Inflammatory macrophage treated with lipopolysaccharide for 4 hours (primary cell): ENCODE results near the gene GINS2.

Experiments
- DNase-seq: peaks from one replicate; pipeline ENCODE4 v3.0.0-alpha.2; 2020

GINS2 gene

DNA sequence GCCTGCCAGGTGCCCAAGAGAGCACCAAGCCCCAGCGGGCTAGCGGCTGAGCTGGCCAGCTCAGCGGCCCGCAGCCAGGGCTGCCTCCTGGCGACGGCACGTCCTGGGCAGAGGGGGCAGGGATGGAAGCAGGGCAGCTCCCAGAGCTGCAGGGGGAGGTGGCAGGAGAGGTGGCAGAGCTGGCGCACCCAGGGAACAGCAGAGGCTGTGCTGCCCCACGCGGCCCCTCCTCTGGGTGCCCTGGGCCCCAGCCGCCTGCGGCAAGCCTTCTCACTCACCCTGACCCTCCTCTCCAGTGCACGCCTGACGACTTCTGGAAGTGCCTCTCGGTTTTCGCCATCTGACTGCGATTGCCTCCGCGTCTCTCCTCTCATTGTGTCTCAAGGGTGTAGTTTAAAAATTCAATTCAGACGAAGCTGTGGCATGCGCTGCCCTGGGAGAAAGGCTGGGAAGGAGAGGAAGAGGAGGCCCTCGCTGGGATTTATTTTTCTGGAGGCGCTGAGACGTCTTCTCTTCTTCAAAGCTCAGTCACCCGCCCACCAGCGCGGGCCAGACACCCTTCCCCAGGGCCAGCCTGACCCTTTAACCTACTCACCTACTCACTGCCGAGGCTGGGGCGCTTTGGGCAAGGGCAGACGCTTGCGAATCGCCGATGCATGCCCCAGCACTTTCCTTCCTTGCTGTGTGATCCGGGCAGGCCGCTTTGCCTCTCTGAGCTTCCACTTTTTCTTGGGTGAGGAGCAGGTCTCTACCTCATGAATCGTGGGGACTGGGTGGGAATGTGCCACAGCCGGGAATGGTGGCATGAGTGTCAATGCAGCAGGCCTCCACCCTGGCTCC is 50.7 kb downstream of the GINS2 start:
- no peak for DNase-seq

DNA sequence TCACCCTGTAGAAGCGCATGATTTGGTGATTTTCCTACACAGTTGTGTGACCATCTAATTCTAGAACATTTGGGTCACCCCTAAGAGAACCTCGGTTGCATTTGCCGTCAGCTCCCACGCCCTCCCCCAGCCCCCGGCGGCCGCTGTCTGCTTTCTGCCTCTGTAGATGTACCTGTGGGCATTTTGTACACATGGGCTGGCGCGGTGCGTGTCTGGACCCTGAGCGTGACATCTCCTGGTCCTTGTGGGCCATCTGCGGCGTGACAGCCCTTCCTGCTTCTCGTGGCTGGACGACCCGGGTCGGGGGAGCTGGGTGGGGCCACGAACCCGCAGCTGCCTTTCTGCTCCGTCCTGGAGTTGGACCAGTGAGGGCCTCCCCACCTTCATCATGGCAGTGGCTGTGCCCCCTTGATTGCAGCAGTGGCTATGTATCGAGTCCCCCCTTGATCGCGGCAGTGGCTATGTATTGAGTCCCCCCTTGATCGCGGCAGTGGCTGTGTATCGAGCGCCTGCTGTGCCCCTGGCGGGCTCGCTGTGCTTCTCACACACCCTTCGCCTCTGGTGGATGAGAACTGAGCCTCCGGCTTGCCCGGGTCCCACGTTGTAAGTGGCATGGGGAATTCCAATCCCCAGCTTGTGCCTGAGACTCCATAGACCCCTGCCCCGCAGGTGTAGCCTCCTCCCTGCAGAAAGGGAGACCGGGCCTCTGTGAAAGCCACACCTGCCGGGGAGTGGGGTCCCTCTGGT is 51.5 kb downstream of the GINS2 start:
- no peak for DNase-seq

DNA sequence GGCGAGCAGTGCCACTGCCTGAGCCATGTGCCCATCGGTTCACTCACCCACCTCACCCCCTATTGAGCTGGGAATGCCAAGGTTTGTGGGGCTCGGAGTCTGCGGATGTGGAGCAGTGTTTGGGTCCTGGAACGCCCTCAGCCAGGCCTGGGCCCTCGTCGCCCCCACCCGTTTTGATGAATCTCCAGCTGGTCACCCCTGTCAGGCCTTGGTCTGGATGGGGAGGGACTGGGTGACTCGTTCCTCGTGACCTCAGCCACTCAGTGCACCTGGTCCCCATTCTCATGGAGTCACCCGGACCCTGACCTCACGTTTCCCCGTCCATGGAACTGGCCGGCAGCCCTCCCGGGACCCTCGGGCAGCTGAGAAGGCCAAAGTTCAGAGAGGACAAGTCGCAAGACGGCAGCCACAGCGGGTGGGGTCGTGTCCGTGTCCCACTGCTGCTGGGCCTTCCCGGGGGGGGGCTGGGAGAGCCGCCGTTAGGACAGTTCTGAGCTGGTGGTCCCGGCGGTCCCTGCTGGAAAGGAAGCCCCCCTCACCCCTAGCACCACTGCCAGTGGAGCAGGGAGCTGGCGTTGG is 52.4 kb downstream of the GINS2 start:
- no peak for DNase-seq

DNA sequence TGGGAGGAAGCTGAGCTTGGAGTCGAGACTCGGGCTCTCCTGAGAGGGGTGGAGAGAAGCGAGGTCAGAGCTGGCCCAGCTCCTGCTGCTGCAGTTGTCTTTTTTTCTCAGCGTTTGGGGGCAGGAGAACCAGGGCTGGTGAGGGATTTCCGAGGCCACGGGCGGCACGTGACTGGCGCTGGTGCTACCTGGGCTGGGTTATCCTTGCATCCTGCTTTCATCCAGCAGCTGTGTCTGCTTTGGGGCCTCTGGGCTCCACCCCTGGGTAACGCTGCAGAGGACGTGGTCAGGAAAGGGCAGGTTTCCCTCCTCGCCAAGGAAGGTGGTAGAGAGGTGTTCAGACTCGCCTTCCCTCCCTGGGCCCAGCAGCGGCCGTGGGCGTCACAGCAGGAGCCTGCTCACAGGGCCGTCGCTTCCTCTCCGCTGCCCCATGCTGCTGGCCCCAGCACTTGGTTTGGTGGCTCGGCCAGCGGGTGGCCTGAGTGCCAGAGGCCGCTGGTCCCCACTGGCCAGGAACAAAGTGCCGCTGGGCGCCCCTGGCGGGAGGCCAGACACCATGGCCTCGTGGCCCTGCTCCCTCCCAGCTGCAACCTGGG is 53.1 kb downstream of the GINS2 start:
- DNase-seq, result no peak

DNA sequence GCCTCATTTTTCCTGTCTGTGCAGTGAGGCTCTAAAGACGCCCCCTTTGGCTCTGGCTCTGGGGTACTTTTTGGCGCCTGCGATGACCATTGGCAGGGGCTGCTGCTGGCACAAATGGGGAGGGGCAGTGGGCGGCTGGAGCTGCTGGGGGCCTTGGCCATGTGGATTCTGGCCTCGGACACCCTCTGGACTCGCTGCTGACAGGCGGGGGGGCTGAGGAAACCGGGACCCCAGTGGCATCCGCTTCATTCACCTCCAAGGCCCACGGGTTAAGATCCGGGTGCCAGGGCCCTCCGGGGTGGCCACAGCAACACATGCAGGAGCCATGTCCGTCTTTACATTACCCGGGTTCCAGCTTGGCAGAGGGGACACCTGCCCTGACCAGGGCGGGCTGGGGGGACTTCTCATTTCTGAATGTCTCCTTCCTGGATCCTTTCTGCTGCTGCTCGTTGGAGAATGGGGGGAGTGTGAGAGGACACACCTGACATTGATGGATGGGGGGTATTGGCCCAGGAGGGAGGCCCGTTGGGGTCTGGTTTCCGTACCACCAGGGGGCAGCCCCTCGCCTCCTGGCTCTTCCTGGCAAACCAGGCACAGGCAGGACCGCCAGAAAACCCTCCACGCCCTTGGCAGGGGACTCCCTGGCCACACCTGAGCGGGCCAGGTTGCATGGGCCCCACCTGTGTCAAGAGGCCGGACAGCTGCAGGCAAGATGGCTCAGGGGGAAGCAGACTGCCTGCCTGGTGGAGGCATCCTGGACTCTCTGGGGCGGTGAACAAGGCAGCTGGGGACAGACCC is 53.8 kb downstream of the GINS2 start:
- DNase-seq, result no peak

DNA sequence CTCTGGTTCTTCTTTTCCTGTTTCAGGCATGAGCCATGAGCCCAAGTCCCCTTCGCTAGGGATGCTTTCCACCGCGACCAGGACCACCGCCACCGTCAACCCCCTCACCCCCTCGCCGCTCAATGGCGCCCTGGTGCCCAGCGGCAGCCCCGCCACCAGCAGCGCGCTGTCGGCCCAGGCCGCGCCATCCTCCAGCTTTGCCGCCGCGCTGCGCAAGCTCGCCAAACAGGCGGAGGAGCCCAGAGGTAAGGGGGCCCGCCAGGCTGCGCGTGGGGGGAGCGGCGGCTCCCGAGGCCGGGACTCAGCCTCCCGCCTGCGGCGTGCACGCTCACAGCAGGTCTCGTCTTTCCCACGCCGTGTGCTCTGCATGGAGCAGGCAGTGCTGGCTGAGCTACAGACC is 54.9 kb downstream of the GINS2 start:
- no peak for DNase-seq

DNA sequence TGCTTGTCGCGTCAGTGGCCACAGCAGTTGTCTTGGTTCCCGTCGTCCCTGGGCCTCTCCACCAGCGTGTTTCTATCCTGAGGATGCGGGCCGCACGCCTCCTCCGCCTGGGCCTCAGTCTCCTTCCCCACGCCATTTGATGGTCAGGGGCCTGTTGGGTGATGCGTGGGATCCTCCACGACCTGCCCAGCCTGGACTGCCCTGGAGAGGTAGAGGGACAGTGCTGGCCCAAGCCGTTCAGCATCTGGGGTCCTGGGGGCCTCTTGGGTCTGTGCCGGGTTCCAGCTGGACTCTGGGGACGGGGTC is 55.4 kb downstream of the GINS2 start:
- no peak for DNase-seq

DNA sequence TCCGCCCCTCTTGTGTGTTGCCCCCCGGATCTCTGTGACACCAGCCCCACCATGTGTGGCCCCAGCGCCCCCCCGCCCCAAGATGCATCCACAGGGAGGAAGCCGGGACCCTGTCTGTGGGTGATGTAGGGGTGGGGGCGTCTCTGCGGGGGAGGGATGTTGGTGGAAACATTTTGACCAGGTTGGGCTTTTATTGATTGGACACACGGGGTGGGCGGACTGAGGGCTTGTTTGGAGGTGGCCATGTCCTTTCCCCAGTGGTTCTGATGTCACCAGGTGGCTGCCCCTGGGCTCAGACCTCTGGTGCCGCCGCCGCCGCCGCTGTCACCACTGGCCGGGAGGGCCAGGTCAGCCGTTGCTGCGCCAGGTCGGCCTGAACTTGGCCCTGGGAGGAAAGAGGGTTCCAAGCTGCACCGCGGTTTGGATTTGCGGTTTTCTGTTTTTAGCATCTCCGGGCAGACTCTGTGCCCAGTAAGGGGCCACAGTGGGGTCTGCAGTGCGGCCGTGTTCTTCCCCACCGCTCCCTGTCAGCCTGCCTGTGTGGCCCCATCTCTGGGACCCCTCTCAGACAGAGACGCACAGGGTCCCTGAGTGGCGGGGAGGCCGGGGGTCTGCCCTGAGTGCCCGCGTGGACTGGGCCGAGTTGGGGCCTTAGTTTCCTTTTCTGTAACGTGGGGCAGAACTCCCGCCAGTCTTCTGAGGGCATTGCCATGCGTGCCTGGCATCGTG is 55.9 kb downstream of the GINS2 start:
- no peak for DNase-seq

DNA sequence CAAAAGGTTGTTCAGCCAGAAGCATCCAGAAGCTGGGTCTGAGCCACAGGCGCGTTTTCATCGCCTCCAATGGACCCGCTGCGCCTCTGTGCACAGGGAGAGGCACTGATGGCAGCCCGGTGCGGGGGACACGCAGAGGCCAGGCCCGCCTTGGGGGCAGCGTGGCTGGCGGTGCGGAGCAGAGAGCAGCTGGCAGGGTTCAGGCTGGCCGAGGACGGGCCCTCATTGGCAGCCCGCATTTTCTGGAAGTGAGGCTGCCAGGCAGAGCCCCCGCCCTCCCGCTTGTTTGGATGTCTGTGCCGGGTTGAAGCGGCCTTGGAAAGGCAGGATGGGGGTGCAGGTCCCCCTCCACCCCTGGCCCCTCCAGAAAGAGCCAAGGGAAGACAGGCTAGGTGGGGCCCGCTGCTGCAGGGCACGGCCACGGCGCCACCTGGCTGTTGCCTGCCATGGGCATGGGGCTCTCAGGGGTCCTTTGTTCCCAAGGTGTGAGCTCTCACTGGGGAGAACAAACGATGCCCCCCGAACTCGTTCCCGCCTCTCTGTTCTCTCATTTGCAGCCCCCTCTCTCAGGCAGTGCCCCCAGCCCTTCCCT is 56.9 kb downstream of the GINS2 start:
- DNase-seq, result no peak

DNA sequence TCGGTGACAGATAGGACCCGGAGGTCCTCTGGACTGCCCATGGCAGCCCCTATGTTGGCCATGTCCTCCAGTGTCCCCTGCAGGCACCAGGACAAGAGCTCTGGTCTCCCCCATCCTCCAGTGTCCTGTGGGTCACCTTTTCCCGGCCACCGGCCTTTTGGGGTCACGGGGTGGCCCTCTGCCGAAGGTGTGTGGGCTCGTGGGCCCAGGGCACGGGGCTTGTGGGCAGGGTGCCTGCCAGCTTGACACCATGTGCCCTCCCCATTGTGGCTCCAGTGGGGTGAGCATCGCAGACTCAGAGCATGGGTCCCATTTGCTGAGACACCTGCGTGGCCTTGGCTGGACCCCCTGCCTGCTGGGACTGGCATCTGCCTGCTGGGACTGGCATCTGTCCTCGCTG is 57.5 kb downstream of the GINS2 start:
- no peak for DNase-seq

DNA sequence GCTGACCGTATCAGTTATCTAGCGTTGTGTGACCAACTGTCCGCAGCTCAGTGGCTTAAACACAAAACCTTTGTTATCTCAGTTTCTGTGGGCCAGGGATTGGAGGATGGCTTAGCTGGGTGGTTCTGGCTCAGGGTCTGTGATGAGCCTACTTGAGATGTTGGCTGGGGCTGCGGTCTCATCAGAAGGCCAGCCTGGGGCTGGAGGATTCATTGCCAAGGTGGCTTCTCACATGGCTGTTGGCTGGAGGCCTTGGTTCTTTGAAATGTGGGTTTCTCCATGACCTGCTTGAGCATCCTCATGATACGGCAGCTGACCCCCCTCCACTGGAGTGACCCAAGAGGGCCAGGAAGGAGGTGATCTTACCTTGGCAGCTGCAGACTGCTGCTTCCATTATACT is 58.9 kb downstream of the GINS2 start:
- no peak for DNase-seq

DNA sequence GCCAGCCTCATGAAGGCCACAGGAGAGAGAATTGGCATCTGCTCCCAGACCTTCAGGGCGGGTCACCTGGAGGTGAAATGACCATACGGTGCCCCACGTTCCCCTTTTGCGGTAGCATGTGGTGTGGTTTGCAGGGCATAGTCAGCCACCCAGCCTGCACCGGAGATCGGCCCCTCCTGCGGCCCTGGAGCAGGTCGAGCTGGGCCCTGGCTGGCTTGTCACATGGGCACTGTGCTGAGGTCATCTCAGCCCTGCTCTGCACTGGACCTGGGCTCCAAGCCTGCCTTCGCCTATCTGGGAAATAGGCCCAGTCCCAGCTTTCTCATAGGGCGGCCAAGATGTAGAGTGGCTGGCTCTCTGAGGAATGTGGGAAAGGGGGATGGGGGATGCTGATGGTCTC is 59.4 kb downstream of the GINS2 start:
- DNase-seq, result no peak

DNA sequence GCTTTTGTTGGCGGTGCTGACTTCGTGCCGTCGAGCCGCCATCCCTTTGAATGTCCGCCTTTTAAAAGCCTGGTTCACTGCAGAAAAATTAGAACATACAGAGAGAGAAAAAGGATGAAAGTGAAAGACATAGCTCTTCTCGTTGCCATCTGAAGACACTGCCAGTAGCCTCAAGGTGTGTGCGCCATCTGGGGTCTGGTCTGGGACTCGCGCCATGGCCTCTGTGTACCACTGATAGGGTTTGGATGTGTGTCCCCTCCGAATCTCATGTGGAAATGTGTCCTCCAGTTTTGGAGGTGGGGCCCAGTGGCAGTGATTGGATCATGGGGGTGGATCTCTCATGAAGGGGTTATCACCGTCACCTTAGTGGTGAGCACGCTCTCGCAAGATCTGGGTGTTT is 60.1 kb downstream of the GINS2 start:
- no peak for DNase-seq

DNA sequence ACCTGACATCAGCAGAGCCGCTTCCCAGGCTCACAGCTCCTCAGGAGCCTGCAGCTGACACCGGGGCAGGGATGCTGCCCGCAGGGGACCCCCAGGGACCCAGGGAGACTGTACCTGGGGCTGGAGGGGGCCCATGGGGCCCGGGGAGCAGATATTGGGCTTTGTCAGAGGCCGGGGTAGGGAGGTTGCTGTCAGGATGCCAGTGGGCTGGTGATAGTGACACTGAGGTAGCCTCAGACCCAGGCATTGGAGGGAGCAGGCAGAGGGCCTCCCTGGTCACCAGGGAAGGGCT is 60.5 kb downstream of the GINS2 start:
- DNase-seq, result no peak

DNA sequence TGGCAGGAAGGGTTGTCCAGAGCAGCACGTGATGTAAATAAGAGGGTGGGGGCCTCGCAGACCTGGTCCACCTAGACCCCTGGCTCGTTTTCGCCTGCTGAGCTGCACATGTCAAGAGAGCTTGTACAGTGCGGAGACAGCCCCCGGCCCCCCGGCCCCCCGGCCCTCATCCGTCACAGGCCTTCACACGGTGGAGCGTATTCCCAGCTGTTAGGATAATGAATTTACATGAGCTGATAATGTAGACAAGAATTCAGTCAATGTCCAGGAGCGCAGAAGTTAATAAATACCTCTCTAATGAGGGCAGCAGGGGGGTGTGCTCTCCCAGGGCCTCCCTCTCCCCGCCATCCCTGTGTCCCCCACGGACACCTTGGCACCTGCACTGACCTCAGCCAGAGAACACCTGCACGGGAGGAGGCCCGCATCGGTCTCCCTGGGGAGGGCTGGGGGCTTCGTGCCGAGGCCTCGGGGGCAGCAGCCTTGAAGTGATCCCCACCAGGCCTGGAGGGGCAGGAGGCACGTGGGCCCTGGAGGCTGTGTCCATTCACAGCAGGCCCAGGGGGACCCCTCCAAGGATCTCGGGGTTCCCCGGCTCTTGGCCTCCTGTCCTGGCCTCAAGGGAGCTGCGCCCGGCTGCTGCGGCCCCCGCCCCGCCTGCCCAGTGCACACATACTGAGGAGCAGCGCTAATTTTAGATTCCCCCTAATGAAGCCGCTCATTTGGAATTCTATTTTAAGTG is 61.1 kb downstream of the GINS2 start:
- no peak for DNase-seq

DNA sequence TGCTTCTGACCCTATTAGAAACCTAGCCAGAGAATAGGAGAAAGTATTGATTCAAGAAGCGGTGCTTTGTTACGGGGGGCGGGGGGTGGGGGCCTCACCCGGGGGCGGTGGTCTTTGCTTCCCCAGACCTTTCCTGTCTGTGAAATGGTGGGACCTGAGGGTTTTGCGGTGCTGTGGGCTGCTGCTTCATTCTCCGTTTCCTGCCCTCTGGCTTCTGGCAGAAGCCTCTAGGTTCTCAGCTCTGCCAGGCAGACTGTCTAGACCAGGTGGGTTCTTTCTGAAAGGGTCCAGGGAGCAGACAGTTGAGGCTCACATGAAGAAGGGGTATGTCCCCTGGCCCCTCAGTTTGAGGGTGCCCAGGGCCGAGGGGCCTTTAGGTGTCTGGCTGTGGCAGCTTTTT is 61.7 kb downstream of the GINS2 start:
- DNase-seq, result no peak
